ENCODE data around the gene KRT75. TPM values are rescaled to one million over a fixed set of nuclear protein-coding genes. Genes with fewer than 3 reads are reported as not detected.

The KRT75 gene
- not detected for total RNA-seq

DNA sequence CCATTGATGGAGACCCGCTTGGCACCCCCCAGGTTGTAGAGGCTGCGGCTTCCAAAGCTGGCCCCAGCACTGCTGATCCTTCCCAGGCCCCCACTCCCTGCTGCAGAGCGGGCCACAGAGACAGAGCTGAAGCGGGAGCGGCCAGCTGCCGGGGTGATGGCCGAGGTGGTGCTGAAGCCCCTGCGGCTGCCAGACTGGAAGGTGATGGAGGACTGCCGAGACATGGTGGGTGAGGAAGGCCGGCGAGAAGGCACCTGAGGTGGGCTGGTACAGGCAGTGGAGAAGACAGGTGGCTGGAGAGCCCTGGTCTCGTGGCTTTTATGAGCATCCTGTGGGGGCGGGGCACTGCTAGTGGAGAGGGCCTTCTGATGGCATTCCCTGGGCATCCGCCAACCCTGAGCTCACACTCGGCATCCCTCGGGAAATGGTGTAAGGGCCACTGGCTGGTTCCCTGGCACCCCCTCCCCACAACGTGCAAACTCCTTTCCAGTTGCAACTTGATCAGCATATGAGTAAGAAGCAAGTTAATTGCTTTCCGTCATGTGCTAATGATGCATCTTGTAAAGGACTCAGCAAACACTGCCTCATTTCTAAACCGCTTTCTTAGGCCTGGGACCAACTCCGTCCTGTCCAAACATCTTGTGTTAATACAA, at the start of gene KRT75:
TSS of gene KRT75 (minus strand) at position 291 of the 653 bp plus-strand sequence. CDS start at position 224, 67 bp downstream.
- POLR2A ChIA-PET: no interaction called here
- no peaks in the 10 kb centered on the region for H3K9me3 Mint-ChIP-seq
- TF ChIP-seq, protein P1, sequence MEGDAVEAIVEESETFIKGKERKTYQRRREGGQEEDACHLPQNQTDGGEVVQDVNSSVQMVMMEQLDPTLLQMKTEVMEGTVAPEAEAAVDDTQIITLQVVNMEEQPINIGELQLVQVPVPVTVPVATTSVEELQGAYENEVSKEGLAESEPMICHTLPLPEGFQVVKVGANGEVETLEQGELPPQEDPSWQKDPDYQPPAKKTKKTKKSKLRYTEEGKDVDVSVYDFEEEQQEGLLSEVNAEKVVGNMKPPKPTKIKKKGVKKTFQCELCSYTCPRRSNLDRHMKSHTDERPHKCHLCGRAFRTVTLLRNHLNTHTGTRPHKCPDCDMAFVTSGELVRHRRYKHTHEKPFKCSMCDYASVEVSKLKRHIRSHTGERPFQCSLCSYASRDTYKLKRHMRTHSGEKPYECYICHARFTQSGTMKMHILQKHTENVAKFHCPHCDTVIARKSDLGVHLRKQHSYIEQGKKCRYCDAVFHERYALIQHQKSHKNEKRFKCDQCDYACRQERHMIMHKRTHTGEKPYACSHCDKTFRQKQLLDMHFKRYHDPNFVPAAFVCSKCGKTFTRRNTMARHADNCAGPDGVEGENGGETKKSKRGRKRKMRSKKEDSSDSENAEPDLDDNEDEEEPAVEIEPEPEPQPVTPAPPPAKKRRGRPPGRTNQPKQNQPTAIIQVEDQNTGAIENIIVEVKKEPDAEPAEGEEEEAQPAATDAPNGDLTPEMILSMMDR (IDR thresholded peaks at IDR 0.05): no peak

DNA sequence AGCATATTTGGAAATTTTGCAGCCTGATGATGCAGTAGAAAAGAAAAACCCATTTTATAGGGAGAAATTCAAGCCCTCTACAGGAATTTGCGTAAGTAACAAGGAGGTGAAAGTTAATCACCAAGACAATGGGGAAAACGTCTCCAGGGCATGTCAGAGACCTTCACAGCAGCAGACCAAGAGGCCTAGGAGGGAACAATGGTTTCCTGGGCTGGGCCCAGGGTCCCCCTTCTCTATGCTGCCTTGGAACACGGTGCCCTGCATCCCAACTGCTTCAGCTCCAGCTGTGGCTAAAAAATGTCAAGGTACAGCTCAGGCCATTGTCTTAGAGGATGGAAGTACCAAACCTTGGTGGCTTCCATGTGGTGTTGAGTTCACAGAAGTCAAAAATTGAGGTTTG, 45.9 kb upstream of the KRT75 start:
- Mint-ChIP-seq H3K27me3 (peaks cover 11% of the 10 kb centered on the region), H3K4me1 (ENCODE audit: low read depth) (no peaks in the 10 kb centered on the region), H3K4me3 (no peak overlapping the region), H3K9me3 (peaks cover 5% of the 10 kb centered on the region), H3K36me3 (ENCODE audit: low read depth) (no peaks in the 10 kb centered on the region), H3K27ac (no peak overlapping the region)
- no peak for ATAC-seq
- intact Hi-C loops (cut with micrococcal nuclease): no loop called here
- TF ChIP-seq, protein P1 (IDR thresholded peaks at IDR 0.05): no peak
- CTCF ChIA-PET: no interaction called here
- no peak for DNase-seq
- POLR2A ChIA-PET: no interaction called here

More for the DNA sequence above, at the start of gene KRT75:
- intact Hi-C loops (cut with micrococcal nuclease): no loop called here
- Mint-ChIP-seq H3K4me3 (no peak within 1 kb of the TSS), H3K27ac (no peak within 1 kb of the TSS), H3K27me3 (peaks cover 5% of the 10 kb centered on the region), H3K36me3 (ENCODE audit: low read depth) (no peaks in the 10 kb centered on the region), H3K4me1 (ENCODE audit: low read depth) (no peaks in the 10 kb centered on the region)
- ATAC-seq (no peak), DNase-seq (no peak)
- CTCF ChIA-PET: interaction anchor here (0.7 kb wide), 1 partner anchor 54 kb away, joined by 4 read pairs; no protein-coding TSS in a partner anchor

DNA sequence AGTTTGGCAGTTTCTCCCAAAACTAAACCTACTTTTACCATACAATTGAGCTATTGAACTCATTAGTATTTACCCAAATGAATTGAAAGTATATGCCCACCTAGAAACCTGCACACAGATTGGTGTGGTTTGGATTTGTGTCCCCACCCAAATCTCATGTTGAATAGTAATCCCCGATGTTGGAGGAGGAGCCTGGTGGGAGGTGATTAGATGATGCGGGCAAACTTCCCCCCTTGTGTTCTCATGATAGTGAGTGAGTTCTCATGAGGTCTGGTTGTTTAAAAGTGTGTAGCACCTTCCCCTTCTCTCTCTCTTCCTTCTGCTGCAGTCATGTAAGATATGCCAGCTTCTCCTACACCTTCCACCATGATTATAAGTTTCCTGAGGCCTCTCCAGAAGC, 43.5 kb upstream of the KRT75 start:
- H3K9me3 Mint-ChIP-seq: peaks cover 1% of the 10 kb centered on the region
- H3K27ac Mint-ChIP-seq: no peak overlapping the region
- ChIA-PET CTCF (no interaction called here), POLR2A (no interaction called here)
- H3K27me3 Mint-ChIP-seq: peaks cover 2% of the 10 kb centered on the region
- DNase-seq: no peak
- no peaks in the 10 kb centered on the region for H3K36me3 Mint-ChIP-seq (ENCODE audit: low read depth)
- intact Hi-C loops (cut with micrococcal nuclease): no loop called here
- TF ChIP-seq, protein P1 (IDR thresholded peaks at IDR 0.05): no peak
- no peak overlapping the region for H3K4me3 Mint-ChIP-seq
- no peak for ATAC-seq
- no peaks in the 10 kb centered on the region for H3K4me1 Mint-ChIP-seq (ENCODE audit: low read depth)

DNA sequence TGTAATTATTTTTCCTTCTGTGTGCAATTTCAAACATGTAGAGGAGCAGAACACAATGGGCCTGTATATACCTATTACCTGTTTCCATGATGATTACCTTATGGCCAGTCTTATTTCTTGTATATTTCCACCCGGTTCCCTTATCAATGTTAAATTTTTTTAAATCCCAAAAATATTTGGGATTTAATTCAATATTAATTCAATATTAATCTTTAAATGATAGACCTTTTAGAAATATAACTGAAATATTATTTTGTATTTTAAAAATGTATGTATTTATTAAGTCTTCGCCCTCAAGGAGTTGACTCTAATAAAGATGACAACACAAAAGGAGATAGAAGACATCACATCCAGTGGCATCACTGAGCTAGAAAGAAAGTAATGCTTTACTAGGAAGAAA, 40.0 kb upstream of the KRT75 start:
- H3K27ac Mint-ChIP-seq: no peak overlapping the region
- no peak overlapping the region for H3K4me3 Mint-ChIP-seq
- no peak for DNase-seq
- TF ChIP-seq, protein P1 (IDR thresholded peaks at IDR 0.05): no peak
- ChIA-PET POLR2A (no interaction called here), CTCF (no interaction called here)
- no peak for ATAC-seq
- H3K36me3 Mint-ChIP-seq (ENCODE audit: low read depth): no peaks in the 10 kb centered on the region
- H3K27me3 Mint-ChIP-seq: peaks cover 7% of the 10 kb centered on the region
- H3K4me1 Mint-ChIP-seq (ENCODE audit: low read depth): no peaks in the 10 kb centered on the region
- intact Hi-C loops (cut with micrococcal nuclease): no loop called here
- H3K9me3 Mint-ChIP-seq: no peaks in the 10 kb centered on the region

DNA sequence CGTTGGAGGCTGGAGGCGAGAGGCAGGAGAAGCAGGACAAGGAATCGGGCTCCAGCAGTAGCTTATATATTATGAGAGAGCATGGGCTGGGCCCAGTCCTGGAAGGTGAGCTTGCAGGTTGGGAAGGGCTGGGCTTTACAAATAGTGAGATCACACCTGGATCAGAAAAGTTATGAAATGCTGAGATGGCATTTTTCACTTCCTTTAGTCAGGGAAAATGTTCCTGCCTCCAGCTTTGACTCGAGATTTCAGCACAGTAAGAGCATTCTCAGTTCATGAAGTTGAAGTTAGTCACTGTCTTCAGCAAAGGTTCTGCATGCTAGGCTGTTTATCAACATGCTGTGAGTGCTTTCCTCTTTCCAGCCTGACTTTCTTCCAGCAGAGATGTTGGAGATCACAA, 39.6 kb upstream of the KRT75 start, which contains the start of gene KRT6C:
TSS of gene KRT6C (minus strand) at position 38 of the 400 bp plus-strand sequence. CDS start 68 bp downstream, outside the sequence.
- Mint-ChIP-seq H3K27me3 (peaks cover 7% of the 10 kb centered on the region), H3K27ac (no peak within 1 kb of the TSS)

More for the DNA sequence above, 39.6 kb upstream of the KRT75 start, which contains the start of gene KRT6C:
- Mint-ChIP-seq H3K4me3 (no peak within 1 kb of the TSS), H3K9me3 (no peaks in the 10 kb centered on the region), H3K4me1 (ENCODE audit: low read depth) (no peaks in the 10 kb centered on the region), H3K36me3 (ENCODE audit: low read depth) (no peaks in the 10 kb centered on the region)
- no peak for DNase-seq
- CTCF ChIA-PET: no interaction called here
- intact Hi-C loops (cut with micrococcal nuclease): no loop called here
- POLR2A ChIA-PET: no interaction called here
- TF ChIP-seq, protein P1 (IDR thresholded peaks at IDR 0.05): no peak
- no peak for ATAC-seq

Measured in activated CD8-positive, alpha-beta T cell treated with anti-CD3 and anti-CD28 coated beads for 36 hours (primary cell).